DOHH2 (cell line): ENCODE results near the gene AANAT.

Experiments used
- EZH2phosphoT487 ChIP-seq: fragments of 200-600 bp; sonication (generic); IDR thresholded peaks from 2 replicates; pipeline ENCODE4 v1.6.1; 2017; ENCODE audit warnings: borderline replicate concordance, mild to moderate bottlenecking, antibody characterized with exemption, low read length, moderate library complexity, mixed read lengths
- TF ChIP-seq, protein P1 (sequence below): fragments of 200-600 bp; sonication (generic); IDR thresholded peaks from one replicate; pipeline ENCODE4 v1.5.1; 2014; ENCODE audit warnings: antibody characterized with exemption, mild to moderate bottlenecking, low read depth, low read length; ENCODE audit not compliant: poor library complexity, severe bottlenecking

- TF ChIP-seq, protein P1, sequence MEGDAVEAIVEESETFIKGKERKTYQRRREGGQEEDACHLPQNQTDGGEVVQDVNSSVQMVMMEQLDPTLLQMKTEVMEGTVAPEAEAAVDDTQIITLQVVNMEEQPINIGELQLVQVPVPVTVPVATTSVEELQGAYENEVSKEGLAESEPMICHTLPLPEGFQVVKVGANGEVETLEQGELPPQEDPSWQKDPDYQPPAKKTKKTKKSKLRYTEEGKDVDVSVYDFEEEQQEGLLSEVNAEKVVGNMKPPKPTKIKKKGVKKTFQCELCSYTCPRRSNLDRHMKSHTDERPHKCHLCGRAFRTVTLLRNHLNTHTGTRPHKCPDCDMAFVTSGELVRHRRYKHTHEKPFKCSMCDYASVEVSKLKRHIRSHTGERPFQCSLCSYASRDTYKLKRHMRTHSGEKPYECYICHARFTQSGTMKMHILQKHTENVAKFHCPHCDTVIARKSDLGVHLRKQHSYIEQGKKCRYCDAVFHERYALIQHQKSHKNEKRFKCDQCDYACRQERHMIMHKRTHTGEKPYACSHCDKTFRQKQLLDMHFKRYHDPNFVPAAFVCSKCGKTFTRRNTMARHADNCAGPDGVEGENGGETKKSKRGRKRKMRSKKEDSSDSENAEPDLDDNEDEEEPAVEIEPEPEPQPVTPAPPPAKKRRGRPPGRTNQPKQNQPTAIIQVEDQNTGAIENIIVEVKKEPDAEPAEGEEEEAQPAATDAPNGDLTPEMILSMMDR = no peak
- no peak for TF ChIP-seq EZH2phosphoT487
Measured at GRCh38 chr17:76442341-76443338, 24.8 kb upstream of the AANAT start.
